Activated naive CD8-positive, alpha-beta T cell treated with anti-CD3 and anti-CD28 coated beads, Interleukin-2, amount 50 U/mL, for 24 hours (primary cell): ENCODE results near the gene PCDHGA1.

Source experiments
- ATAC-seq: fragments of 150-1000 bp; cut with Tn5 transposase; one replicate; pipeline ENCODE4 v1.10.0; 2021
- DNase-seq: peaks from one replicate; pipeline ENCODE4 v3.0.0; 2021
- H3K27ac Mint-ChIP-seq: one replicate; pipeline ENCODE4 v1.8.0; 2021; ENCODE audit warnings: mild to moderate bottlenecking, mixed read lengths
- H3K27me3 Mint-ChIP-seq: one replicate; pipeline ENCODE4 v1.8.0; 2021; ENCODE audit warnings: mixed read lengths
- H3K36me3 Mint-ChIP-seq: one replicate; pipeline ENCODE4 v1.8.0; 2021; ENCODE audit warnings: low read depth, mixed read lengths
- H3K4me1 Mint-ChIP-seq: one replicate; pipeline ENCODE4 v1.8.0; 2021; ENCODE audit warnings: mixed read lengths
- H3K4me3 Mint-ChIP-seq: one replicate; pipeline ENCODE4 v1.8.0; 2021; ENCODE audit warnings: mild to moderate bottlenecking, moderate library complexity, mixed read lengths
- H3K9me3 Mint-ChIP-seq: one replicate; pipeline ENCODE4 v1.8.0; 2021; ENCODE audit warnings: mixed read lengths

PCDHGA1 gene

DNA sequence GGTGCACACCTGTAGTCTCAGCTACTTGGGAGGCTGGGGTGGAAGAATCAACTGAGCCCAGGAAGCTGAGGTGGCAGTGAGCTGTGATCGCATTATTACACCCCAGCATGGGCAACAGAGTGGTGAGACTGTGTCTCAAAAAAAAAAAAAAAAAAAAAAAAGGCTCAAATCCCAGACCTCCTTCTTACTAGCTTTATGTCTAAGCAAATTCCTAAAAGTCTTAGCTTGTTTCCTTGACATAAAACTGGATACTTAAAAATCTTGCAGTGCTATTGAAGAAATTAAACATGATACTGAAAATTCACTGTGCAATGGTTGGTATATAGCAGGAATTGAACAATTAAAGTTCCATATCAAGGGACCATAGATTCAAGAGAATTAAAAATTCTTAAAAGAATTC lies 203.6 kb downstream of the PCDHGA1 start:
- H3K36me3 Mint-ChIP-seq: peaks cover 27% of the 10 kb centered on the region
- peaks cover 2% of the 10 kb centered on the region for H3K4me1 Mint-ChIP-seq
- no peak overlapping the region for H3K27ac Mint-ChIP-seq
- H3K27me3 Mint-ChIP-seq: no peaks in the 10 kb centered on the region
- ATAC-seq: no peak
- no peaks in the 10 kb centered on the region for H3K9me3 Mint-ChIP-seq
- no peak for DNase-seq
- H3K4me3 Mint-ChIP-seq: no peak overlapping the region

DNA sequence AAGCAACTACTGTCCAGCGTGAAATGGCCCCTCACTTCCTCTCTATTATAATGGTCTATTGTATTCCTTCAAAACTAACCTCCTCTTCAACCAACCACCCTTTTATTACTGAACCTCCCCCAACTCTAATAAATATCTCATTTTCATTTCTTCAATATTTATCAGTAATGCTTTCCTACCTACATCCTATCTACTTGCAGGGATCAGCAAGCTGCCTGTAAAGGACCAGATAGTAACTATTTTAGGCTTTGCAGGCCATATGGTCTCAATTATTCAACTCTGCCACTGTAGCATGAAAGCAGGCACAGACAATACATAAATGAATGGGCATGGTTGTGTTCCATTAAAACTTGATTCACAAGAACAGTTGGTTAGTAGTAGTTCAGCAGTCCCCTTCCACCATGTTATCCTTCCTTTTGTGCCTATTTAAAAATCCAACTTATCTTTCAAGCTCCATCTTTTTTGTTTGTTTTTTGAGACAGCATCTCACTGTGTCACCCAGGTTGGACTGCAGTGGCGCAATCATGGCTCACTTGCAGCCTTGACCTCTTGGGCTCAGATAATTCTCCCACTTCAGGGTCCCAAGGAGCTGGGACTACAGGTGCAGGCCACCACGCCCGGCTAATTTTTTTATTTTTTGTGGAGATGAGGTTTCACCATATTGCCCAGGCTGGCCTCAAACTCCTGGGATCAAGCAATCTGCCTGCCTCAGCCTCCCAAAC lies 204.3 kb downstream of the PCDHGA1 start:
- H3K27me3 Mint-ChIP-seq: no peaks in the 10 kb centered on the region
- H3K4me3 Mint-ChIP-seq: no peak overlapping the region
- no peak for DNase-seq
- no peak for ATAC-seq
- H3K27ac Mint-ChIP-seq: peak overlapping the region; percentile 10
- peaks cover 31% of the 10 kb centered on the region for H3K36me3 Mint-ChIP-seq
- H3K4me1 Mint-ChIP-seq: peaks cover 2% of the 10 kb centered on the region
- H3K9me3 Mint-ChIP-seq: no peaks in the 10 kb centered on the region

DNA sequence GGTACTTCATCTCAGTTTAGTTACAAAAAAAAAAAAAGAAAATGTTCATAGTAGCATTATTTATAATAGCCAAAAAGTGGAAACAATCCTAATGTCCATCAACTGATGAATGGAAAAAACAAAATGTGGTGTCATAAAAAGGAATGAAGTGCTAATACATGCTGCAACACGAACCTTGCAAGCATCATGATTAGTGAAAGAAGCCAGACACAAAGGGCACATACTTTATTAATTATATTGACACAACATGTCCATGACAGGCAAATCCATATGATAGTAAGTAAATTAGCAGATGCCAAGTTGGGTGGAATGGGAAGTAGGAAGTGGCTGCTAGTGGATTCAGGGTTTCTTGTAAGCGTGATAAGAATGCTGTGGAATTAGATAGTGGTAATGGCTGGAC lies 212.7 kb downstream of the PCDHGA1 start:
- H3K36me3 Mint-ChIP-seq: peaks cover 58% of the 10 kb centered on the region
- peaks cover 14% of the 10 kb centered on the region for H3K9me3 Mint-ChIP-seq
- H3K27me3 Mint-ChIP-seq: no peaks in the 10 kb centered on the region

DNA sequence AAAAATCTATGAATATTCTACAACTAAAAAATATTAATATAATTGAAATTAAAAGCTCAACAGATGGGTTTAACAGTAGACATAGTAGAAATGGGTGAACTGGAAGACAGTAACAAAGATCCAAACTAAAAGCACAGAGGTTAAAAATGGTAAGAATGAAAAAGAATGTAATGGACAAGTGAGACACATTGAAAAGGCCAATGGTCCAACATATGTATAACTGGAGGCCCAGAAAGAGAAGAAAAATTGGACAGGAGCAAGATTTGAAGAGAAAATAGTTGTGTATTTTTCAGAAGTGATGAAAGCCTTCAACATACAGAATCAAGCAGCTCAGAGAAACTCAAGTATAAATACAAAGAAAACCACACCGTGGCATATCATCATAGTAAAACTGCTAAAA lies 217.2 kb downstream of the PCDHGA1 start:
- no peak overlapping the region for H3K27ac Mint-ChIP-seq
- ATAC-seq (no peak), DNase-seq (no peak)
- peaks cover 17% of the 10 kb centered on the region for H3K4me1 Mint-ChIP-seq
- H3K36me3 Mint-ChIP-seq: peaks cover 68% of the 10 kb centered on the region
- H3K4me3 Mint-ChIP-seq: no peak overlapping the region
- H3K9me3 Mint-ChIP-seq: peaks cover 17% of the 10 kb centered on the region
- H3K27me3 Mint-ChIP-seq: no peaks in the 10 kb centered on the region

More for the DNA sequence above, 212.7 kb downstream of the PCDHGA1 start:
- Mint-ChIP-seq H3K4me1 (peaks cover 5% of the 10 kb centered on the region), H3K27ac (no peak overlapping the region), H3K4me3 (no peak overlapping the region)
- DNase-seq (no peak), ATAC-seq (no peak)

DNA sequence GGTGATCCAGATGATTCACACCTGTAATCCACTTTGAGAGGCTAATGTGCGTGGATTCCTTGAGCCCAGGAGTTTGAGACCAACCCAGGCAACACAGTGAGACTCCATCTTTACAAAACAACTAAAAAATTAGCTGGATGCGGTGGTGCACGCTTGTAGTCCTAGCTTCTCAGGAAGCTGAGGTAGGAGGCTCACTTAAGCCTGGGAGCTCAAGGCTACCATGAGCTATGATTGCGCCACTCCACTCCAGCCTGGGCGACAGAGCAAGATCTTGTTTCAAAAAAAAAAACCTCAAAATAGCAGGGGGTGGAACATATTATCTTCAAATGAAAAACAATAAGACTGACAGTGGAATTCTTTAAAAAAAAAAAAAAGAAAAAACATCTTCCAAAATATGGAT lies 217.6 kb downstream of the PCDHGA1 start:
- H3K36me3 Mint-ChIP-seq: peaks cover 64% of the 10 kb centered on the region
- H3K9me3 Mint-ChIP-seq: peaks cover 17% of the 10 kb centered on the region
- ATAC-seq (no peak), DNase-seq (no peak)
- no peak overlapping the region for H3K4me3 Mint-ChIP-seq
- no peak overlapping the region for H3K27ac Mint-ChIP-seq
- H3K4me1 Mint-ChIP-seq: peaks cover 17% of the 10 kb centered on the region
- no peaks in the 10 kb centered on the region for H3K27me3 Mint-ChIP-seq

DNA sequence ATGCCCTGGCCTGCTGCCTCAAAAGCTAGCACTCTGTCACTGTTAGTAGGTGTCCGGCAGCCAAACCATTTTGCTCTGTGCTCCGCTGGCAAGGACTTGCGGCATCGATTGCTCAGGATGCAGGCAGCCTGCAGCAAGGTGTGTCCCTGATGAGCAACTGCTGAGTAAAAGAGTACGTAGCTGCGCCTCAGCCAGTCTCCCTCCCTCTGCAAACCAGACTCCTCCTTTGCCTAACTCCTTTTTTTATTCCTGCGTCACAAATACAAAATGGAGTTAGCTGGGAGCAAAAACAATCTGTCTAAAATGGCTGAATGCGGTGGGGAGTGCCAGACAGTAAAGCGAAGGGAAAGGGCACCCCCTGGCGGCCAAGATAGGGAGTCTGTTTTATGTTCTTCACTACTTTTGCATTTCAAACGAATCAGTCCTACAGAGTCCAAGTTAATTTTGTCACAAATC lies 227.4 kb downstream of the PCDHGA1 start:
- DNase-seq: peak; percentile 75
- Mint-ChIP-seq H3K4me1 (peaks cover 12% of the 10 kb centered on the region), H3K27ac (no peak overlapping the region), H3K27me3 (no peaks in the 10 kb centered on the region), H3K4me3 (no peak overlapping the region), H3K9me3 (no peaks in the 10 kb centered on the region), H3K36me3 (peaks cover 54% of the 10 kb centered on the region)
- ATAC-seq: peak; percentile 54

DNA sequence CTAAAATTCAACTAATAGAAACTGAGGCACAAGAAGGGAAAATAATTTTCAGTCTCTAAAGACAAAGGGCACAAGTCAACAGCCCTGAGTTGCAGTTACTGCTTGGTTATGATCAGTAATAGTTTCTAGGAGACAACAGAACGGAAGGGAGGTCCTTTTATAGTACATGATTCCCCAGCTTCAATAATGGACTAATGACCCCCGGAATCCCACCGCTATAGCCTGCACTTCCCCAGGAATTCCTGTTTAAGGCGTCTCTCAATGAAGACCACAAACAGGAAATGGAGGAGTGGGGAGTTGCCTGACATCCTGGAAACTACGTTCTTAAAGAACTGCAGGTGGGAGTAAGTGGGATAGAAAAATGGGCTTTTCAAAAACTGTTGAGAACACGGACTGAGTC lies 227.8 kb downstream of the PCDHGA1 start:
- Mint-ChIP-seq H3K27me3 (no peaks in the 10 kb centered on the region), H3K27ac (no peak overlapping the region), H3K9me3 (no peaks in the 10 kb centered on the region), H3K4me3 (no peak overlapping the region), H3K36me3 (peaks cover 58% of the 10 kb centered on the region), H3K4me1 (peaks cover 15% of the 10 kb centered on the region)
- DNase-seq (no peak), ATAC-seq (no peak)

DNA sequence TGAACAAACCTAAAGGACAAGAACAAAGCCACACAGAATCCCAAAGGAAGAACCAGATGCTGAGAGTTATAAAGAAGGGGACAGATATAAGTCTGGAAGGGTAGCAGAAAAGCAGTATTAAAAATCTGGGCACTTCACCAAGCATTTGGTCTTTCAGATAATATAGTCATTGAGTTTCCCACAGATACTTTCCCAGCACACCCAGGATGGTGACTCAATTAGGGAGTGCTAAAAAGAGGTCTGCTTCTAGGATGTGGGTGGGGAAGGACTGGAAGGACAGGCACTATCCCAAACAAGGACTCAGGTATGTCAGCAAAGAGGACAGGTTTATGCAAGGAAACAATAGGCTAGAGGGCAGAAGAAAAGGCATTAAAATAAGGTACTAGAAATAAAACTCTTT lies 229.1 kb downstream of the PCDHGA1 start:
- ATAC-seq (no peak), DNase-seq (no peak)
- H3K4me1 Mint-ChIP-seq: peaks cover 24% of the 10 kb centered on the region
- peak overlapping the region; percentile 19 for H3K27ac Mint-ChIP-seq
- H3K9me3 Mint-ChIP-seq: no peaks in the 10 kb centered on the region
- peaks cover 69% of the 10 kb centered on the region for H3K36me3 Mint-ChIP-seq
- no peak overlapping the region for H3K4me3 Mint-ChIP-seq
- no peaks in the 10 kb centered on the region for H3K27me3 Mint-ChIP-seq

DNA sequence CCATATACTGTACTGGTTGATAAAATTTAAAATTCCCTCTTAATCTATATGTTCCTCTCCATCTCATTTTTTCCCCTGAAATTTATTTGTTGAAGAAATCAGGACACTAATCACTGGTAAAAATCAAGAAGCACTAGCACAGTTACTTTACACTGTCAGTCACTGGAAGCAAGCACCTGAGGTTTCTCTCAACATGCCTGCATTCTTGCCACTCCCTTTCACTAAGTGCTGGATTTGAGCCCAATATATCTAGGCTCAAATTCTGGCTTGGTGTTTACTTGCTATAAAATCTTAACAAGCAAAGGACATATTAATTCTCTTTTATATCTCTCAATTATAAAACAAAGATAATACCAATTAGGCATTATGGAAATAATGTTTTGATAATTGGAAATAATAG lies 229.8 kb downstream of the PCDHGA1 start:
- Mint-ChIP-seq H3K27ac (peak overlapping the region; percentile 48), H3K27me3 (no peaks in the 10 kb centered on the region), H3K9me3 (no peaks in the 10 kb centered on the region)

DNA sequence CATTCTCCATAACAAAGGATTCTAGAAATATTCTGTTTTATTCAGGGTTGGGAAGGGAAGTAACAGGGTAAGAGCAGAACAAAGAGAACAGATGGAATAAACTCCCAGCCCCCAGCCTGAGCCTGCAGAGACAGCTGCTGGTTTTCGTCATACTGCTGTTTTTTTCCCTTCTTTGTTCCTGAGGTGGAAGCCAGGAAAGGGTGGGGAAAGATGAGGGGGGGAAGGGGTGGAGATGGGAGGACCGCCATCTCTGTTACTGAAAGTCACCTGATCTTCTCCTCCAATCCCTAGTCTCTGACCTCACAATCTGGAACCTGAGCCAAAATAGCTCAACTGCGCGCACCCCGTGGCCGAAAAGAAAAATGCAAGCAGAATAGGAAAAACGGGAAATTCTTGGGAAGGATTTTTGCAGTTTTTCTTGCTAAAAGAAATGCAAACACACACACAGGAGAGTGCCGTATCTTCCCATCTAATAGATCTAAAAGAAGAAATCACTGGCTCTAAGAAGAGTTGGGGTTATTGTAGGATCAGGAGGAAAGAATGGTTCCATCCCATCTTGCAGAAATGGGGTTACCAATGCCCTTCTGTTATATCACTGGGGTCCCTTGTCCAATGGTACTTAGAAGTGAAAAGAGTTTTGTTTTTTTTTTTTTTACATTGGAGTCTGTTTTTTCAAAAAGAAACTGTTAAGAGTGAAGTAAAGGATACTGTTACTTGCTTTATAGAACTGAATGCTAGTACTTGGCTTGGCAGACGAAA lies 230.6 kb downstream of the PCDHGA1 start:
- DNase-seq: no peak
- H3K36me3 Mint-ChIP-seq: peaks cover 78% of the 10 kb centered on the region
- no peak overlapping the region for H3K27ac Mint-ChIP-seq
- no peak for ATAC-seq
- peaks cover 27% of the 10 kb centered on the region for H3K4me1 Mint-ChIP-seq
- no peak overlapping the region for H3K4me3 Mint-ChIP-seq
- no peaks in the 10 kb centered on the region for H3K27me3 Mint-ChIP-seq
- H3K9me3 Mint-ChIP-seq: no peaks in the 10 kb centered on the region

More for the DNA sequence above, 229.8 kb downstream of the PCDHGA1 start:
- Mint-ChIP-seq H3K36me3 (peaks cover 74% of the 10 kb centered on the region), H3K4me1 (peaks cover 27% of the 10 kb centered on the region), H3K4me3 (no peak overlapping the region)
- no peak for ATAC-seq
- no peak for DNase-seq
